Measurements from ENCODE around the gene PIP4K2A.

PIP4K2A gene

GRCh38 chr10:22564060-22564459 is 150.3 kb downstream of the PIP4K2A start:
- H3K4me3 ChIP-seq (replicated peaks; ENCODE audit: low read depth, low read length) = no peak overlapping the region
- DNase-seq (ENCODE audit: extremely low read depth, low read depth) = no peak
- no peak for TF ChIP-seq CTCF (IDR thresholded peaks at IDR 0.05; ENCODE audit: low read depth, low read length, missing control alignments)

- no peak for DNase-seq (ENCODE audit: extremely low read depth, low read depth)
- H3K4me3 ChIP-seq (replicated peaks; ENCODE audit: low read depth, low read length) = no peak overlapping the region
- no peak for TF ChIP-seq CTCF (IDR thresholded peaks at IDR 0.05; ENCODE audit: low read depth, low read length, missing control alignments)
These were observed 152.5 kb downstream of the PIP4K2A start for GRCh38 chr10:22561909-22562308.

- no peak overlapping the region for H3K4me3 ChIP-seq (replicated peaks; ENCODE audit: low read depth, low read length)
- DNase-seq (ENCODE audit: extremely low read depth, low read depth) = no peak
- TF ChIP-seq CTCF (IDR thresholded peaks at IDR 0.05; ENCODE audit: low read depth, low read length, missing control alignments) = no peak
These were observed 153.5 kb downstream of the PIP4K2A start for GRCh38 chr10:22560913-22561239.

DNA sequence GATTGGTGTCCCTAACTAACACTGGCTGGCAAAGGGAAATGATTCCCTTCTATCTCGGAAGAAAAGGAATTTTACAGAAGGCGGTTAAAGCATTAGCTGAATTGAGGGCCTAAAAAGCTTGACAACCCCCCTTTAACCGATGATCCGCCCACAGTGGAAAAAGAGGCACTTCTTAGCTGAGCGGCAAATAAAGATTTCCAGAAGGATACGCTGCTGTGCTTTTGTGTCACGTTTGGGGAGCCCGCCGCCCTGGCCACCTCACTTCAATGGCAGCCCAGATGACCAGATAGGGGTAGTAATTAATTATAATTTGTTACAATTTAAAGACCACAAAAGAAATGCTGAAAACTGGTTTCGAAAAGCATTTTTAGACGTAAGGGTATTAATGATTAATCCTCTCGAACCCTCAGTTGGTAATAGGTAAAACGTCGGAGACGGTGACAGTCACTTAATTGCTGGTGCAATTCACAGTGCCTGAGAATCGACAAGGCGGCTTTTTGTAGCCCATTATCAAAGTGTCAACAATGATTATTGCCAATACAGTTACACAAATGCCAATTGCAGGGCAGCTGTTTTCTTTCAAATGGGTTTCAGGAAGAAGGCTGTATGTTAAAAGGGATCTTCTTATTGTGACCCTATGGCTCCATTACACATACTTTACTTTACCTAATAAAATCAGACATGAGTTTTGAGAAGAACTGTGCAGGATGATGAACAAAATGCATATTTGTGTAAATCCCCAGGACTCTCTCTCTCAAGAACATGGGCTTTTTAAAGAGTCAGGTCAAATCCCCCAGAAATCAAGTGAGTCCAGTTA is 154.1 kb downstream of the PIP4K2A start:
- no peak for DNase-seq (ENCODE audit: extremely low read depth, low read depth)
- H3K4me3 ChIP-seq (replicated peaks; ENCODE audit: low read depth, low read length) = no peak overlapping the region
- TF ChIP-seq CTCF (IDR thresholded peaks at IDR 0.05; ENCODE audit: low read depth, low read length, missing control alignments) = no peak

DNA sequence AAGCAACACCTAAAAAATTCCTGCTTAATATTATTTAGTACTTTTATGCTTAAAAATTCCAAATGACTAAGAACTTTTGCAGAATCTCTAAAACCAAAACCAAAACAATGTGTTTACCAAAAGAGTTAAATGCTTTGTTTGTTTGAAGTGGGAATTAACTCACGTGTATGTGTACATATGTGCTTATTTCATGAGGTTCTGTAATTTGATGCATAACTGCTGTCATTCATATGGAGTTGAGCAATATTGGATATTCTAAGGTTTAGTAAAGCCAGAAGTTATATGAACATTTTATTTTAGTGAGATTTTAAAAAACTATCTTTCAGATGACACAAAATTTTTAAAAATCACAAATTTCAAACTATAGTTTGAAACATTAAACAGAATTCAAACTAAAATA is 157.1 kb downstream of the PIP4K2A start:
- TF ChIP-seq CTCF (IDR thresholded peaks at IDR 0.05; ENCODE audit: low read depth, low read length, missing control alignments) = no peak
- H3K4me3 ChIP-seq (replicated peaks; ENCODE audit: low read depth, low read length) = no peak overlapping the region
- no peak for DNase-seq (ENCODE audit: extremely low read depth, low read depth)

DNA sequence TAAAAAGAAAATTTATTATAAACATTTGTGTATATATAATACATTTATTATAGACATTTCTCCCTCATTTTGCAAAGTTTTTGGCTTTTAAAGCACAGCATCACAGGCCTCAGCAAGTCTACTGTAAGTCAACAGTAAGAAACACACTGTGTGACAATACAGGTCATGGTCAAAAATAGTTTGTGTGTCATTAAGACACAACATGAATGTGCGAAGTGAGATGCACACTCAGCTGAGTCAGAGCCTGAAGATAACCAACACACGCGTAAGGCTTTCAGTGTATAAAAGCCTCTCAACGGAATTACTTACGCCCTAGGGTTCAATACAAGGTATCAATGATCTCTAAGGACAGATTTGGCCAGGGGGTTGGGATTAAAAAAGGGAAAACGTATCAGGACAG is 157.6 kb downstream of the PIP4K2A start:
- no peak for DNase-seq (ENCODE audit: extremely low read depth, low read depth)
- no peak overlapping the region for H3K4me3 ChIP-seq (replicated peaks; ENCODE audit: low read depth, low read length)
- TF ChIP-seq CTCF (IDR thresholded peaks at IDR 0.05; ENCODE audit: low read depth, low read length, missing control alignments) = no peak

Measured in HFF-Myc (cell line).